ENCODE data around the gene ACER3.

The ACER3 gene

GRCh38 chr11:77066229-77067042 is 205.7 kb downstream of the ACER3 start, which contains the start of gene CAPN5:
CAPN5 (plus strand) TSS chr11:77066971; CDS start chr11:77084887, 17,916 bp downstream.
- Histone ChIP-seq H3K27me3 (peaks cover 0 to 15% (median 10%) of the 10 kb centered on the region in 11 experiments; a peak in 8 of 22 replicates), H3K4me2 (peak within 1 kb of the TSS; percentile 90 to 99 (median 97)), H3K9ac (peak within 1 kb of the TSS; percentile 66 to 83 (median 78)), H3K27ac (peak within 1 kb of the TSS; percentile 35 to 76 (median 63); a peak in 21 of 22 replicates), H3K4me1 (peaks cover 32 to 54% (median 49%) of the 10 kb centered on the region in 10 experiments), H4K20me1 (peaks cover 0 to 21% (median 12%) of the 10 kb centered on the region in 11 experiments; a peak in 7 of 22 replicates), H3K9me3 (replicated peaks in 1 of 11) (peaks cover 7 to 11% (median 8%) of the 10 kb centered on the region in 11 experiments; a peak in 19 of 22 replicates), H3K4me3 (peak within 1 kb of the TSS; percentile 63 to 88 (median 76)), H3K36me3 (no peaks in the 10 kb centered on the region)
- TF ChIP-seq Cebpa-rat (IDR thresholded peaks at IDR 0.05) = no peak

- Histone ChIP-seq H3K4me1 (peaks cover 48 to 70% (median 64%) of the 10 kb centered on the region in 10 experiments), H3K9ac (peak overlapping the region in 8 of 11 experiments; percentile 75 to 83 (median 78); a peak in 12 of 22 replicates), H3K9me3 (replicated peaks in 1 of 11) (no peaks in the 10 kb centered on the region), H4K20me1 (peaks cover 0 to 21% (median 12%) of the 10 kb centered on the region in 11 experiments; a peak in 7 of 22 replicates), H3K27ac (peak overlapping the region in 2 of 11 experiments; percentile 66 to 74; a peak in 1 of 22 replicates), H3K4me3 (peak overlapping the region in 9 of 10 experiments; percentile 71 to 88 (median 77); a peak in 16 of 20 replicates), H3K36me3 (no peaks in the 10 kb centered on the region), H3K4me2 (peak overlapping the region; percentile 90 to 99 (median 97)), H3K27me3 (peaks cover 0 to 15% (median 10%) of the 10 kb centered on the region in 11 experiments; a peak in 8 of 22 replicates)
- no peak for TF ChIP-seq Cebpa-rat (IDR thresholded peaks at IDR 0.05)
These were observed 207.2 kb downstream of the ACER3 start for GRCh38 chr11:77067861-77068443.

GRCh38 chr11:77068457-77069335 is 208.0 kb downstream of the ACER3 start:
- Histone ChIP-seq H3K27ac (no peak overlapping the region; a peak in 1 of 22 replicates), H3K9ac (peak overlapping the region in 6 of 11 experiments; percentile 21 to 83 (median 77); a peak in 6 of 22 replicates), H3K4me2 (peak overlapping the region; percentile 90 to 99 (median 97)), H3K36me3 (no peaks in the 10 kb centered on the region), H3K9me3 (replicated peaks in 1 of 11) (no peaks in the 10 kb centered on the region), H3K27me3 (peaks cover 0 to 15% (median 10%) of the 10 kb centered on the region in 11 experiments; a peak in 8 of 22 replicates), H3K4me1 (peaks cover 55 to 77% (median 72%) of the 10 kb centered on the region in 10 experiments), H4K20me1 (peaks cover 0 to 21% (median 12%) of the 10 kb centered on the region in 11 experiments; a peak in 7 of 22 replicates), H3K4me3 (no peak overlapping the region)
- no peak for TF ChIP-seq Cebpa-rat (IDR thresholded peaks at IDR 0.05)

- H3K4me3 ChIP-seq = no peak overlapping the region
- peaks cover 0 to 21% (median 12%) of the 10 kb centered on the region in 11 experiments; a peak in 7 of 22 replicates for H4K20me1 ChIP-seq
- peak overlapping the region; percentile 3 to 99 (median 96); a peak in 21 of 22 replicates for H3K4me2 ChIP-seq
- peak overlapping the region in 1 of 11 experiments; percentile 17; a peak in 1 of 22 replicates for H3K27ac ChIP-seq
- peak overlapping the region in 3 of 11 experiments; percentile 6 to 15 (median 7); a peak in 2 of 22 replicates for H3K9ac ChIP-seq
- H3K9me3 ChIP-seq (replicated peaks in 1 of 11) = no peaks in the 10 kb centered on the region
- peaks cover 63 to 85% (median 79%) of the 10 kb centered on the region in 10 experiments for H3K4me1 ChIP-seq
- H3K27me3 ChIP-seq = peaks cover 0 to 15% (median 10%) of the 10 kb centered on the region in 11 experiments; a peak in 8 of 22 replicates
- H3K36me3 ChIP-seq = no peaks in the 10 kb centered on the region
- TF ChIP-seq Cebpa-rat (IDR thresholded peaks at IDR 0.05) = no peak
These were observed 208.7 kb downstream of the ACER3 start for GRCh38 chr11:77069336-77069968.

- peaks cover 0 to 13% (median 10%) of the 10 kb centered on the region in 11 experiments; a peak in 8 of 22 replicates for H3K27me3 ChIP-seq
- H4K20me1 ChIP-seq = peaks cover 0 to 21% (median 12%) of the 10 kb centered on the region in 11 experiments; a peak in 7 of 22 replicates
- no peak overlapping the region for H3K4me3 ChIP-seq
- H3K9ac ChIP-seq = peak overlapping the region in 2 of 11 experiments; percentile 7 to 15; a peak in 1 of 22 replicates
- no peak overlapping the region for H3K27ac ChIP-seq
- H3K9me3 ChIP-seq (replicated peaks in 1 of 11) = no peaks in the 10 kb centered on the region
- no peaks in the 10 kb centered on the region for H3K36me3 ChIP-seq
- TF ChIP-seq Cebpa-rat (IDR thresholded peaks at IDR 0.05) = no peak
- H3K4me1 ChIP-seq = peaks cover 66 to 89% (median 81%) of the 10 kb centered on the region in 10 experiments
- H3K4me2 ChIP-seq = peak overlapping the region; percentile 3 to 99 (median 96); a peak in 19 of 22 replicates
These were observed 209.4 kb downstream of the ACER3 start for GRCh38 chr11:77069969-77070582.

GRCh38 chr11:77071077-77071476 is 210.4 kb downstream of the ACER3 start:
- Histone ChIP-seq H3K4me3 (no peak overlapping the region), H3K36me3 (no peaks in the 10 kb centered on the region), H3K9ac (no peak overlapping the region), H4K20me1 (peaks cover 0 to 21% (median 12%) of the 10 kb centered on the region in 11 experiments; a peak in 7 of 22 replicates), H3K27ac (peak overlapping the region in 2 of 11 experiments; percentile 66 to 71; a peak in 3 of 22 replicates), H3K4me1 (peaks cover 60 to 81% (median 74%) of the 10 kb centered on the region in 10 experiments), H3K9me3 (replicated peaks in 1 of 11) (no peaks in the 10 kb centered on the region), H3K27me3 (peaks cover 0 to 4% (median 2%) of the 10 kb centered on the region in 11 experiments; a peak in 7 of 22 replicates), H3K4me2 (peak overlapping the region in 7 of 11 experiments; percentile 67 to 95 (median 90); a peak in 12 of 22 replicates)
- TF ChIP-seq Cebpa-rat (IDR thresholded peaks at IDR 0.05) = no peak
